HG02571 (cell line): ENCODE results near the gene DOK3.

Experiments used
- ATAC-seq: cut with Tn5 transposase; IDR thresholded peaks from one replicate; pipeline ENCODE4 v1.9.1; 2021; ENCODE audit warnings: mild to moderate bottlenecking, moderate library complexity; ENCODE audit not compliant: unreplicated experiment

The DOK3 gene

GRCh38 chr5:177452688-177453638 lies 56.7 kb downstream of the DOK3 start:
- ATAC-seq, result no peak
